ENCODE measurements around the gene ZNF525.
"Not testable (repeated sequence)": the region's sequence is repeated elsewhere in the genome, so short reads cannot be mapped to it uniquely, and the experiment has no call there.

ZNF525 gene

DNA sequence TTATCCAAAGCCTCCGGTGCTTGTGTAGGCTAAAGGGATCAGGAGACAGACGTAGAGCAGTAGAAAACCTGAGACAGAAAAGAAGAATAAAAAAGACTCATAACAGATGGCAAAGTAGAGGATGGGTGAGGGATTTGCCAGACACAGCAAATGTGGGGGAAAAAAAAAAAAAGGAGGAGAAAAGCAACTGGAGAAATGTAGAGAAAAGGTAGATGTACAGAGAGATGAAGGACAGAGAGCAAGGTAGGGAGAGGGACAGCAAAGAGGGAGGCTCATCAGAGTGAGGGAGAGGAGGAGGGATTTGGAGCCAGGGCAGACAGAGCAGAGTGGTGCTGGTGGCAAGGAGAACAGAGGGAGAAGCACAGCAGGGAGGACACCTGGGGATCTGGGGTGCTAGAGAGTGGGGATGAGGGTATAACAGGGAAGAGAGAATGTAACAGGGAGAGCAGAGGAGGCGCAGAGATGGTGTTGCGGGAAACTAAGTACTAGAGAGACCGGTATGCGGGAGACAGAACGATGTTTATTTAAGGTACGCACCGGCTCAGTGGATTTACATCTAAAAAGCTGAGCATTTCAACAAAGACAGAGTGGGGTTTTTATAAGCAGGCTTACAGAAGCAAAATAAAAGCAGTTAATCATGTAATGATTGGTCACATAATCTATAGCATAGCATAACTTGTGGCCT, 30.5 kb downstream of the ZNF525 start:
- DNase-seq (ENCODE audit: low read depth): not testable (repeated sequence)

DNA sequence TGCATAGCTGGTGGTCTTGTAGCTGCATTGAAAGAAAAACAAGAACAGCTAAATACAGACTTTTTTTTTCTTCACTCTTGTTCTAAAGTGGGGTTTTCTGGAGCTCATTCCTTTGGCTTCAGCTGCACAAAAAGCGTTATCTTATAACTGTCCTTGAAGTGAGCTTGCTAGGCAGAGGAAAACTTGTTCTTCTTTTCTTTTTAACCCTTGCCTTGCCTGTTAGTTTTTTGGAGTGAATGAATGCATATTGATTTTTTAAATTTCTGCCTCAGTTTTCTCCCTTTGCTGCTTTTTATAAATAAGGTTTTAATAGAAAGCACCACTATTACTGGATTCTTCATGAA, 31.0 kb downstream of the ZNF525 start:
- DNase-seq (ENCODE audit: low read depth): no peak

DNA sequence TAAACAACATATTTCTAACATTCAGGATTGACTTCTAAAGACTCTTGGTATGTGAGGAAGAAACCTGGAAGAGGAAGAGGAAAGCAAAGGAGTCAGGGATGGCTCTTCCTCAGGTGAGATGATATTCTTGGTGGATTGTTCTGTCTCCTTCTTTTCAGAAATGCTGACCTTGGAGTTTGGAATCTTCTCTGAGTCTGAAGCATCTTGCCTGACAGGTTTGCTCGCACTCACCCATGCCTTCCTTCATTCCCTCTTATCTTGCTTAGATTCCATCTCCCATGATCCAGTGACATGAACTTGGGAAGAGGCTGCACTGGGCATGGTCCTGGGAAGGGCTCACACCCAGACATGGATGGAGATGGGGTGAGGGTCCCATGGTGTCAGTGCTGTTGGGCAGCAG, 32.4 kb downstream of the ZNF525 start:
- DNase-seq (ENCODE audit: low read depth): not testable (repeated sequence)

DNA sequence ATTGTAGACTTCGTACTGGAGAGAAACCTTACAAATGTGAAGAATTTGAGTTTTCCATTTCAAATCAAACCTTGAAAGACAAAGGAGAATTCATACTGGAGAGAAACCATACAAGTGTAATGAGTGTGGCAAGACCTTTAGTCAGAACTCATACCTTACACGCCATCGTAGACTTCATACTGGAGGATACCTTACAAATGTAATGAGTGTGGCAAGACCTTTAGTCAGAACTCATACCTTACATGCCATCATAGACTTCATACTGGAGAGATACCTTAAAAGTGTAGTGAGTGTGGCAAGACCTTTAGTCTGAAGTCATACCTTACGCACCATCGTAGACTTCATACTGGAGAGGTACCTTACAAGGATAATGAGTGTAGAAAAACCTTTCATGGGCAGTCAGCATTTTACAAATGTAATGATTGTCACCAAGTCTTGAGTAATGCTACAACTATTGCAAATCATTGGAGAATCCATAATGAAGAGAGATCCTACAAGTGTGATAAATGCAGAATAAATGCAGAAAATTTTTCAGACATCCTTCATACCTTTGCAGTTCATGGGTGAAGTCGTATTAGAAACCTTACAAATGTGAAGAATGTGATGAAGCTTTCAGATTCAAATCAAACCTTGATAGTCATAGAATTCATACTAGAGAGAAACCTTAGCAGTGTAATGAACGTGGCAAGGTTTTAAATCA, 44.1 kb downstream of the ZNF525 start:
- DNase-seq (ENCODE audit: low read depth): no peak

DNA sequence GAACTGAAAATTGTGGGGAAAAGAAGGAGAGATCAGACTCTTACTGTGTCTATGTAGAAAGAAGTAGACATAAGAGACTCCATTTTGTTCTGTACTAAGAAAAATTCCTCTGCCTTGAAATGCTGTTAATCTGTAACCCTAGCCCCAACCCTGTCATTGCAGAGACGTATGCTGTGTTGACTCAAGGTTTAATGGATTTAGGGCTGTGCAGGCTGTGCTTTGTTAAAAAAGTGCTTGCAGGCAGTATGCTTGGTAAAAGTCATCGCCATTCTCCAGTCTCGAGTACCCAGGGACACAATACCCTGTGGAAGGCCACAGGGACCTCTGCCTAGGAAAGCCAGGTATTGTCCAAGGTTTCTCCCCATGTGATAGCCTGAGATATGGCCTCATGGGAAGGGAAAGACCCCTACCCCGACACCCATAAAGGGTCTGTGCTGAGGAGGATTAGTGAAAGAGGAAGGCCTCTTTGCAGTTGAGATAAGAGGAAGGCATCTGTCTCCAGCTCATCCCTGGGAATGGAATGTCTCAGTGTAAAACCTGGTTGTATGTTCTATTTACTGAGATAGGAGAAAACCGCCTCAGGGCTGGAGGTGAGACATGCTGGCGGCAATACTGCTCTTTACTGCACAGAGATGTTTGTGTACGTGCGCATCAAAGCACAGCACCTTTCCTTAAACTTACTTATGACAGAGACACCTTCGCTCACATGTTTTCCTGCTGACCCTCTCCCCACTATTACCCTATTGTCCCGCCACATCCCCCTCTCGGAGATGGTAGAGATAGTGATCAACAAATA, 55.2 kb downstream of the ZNF525 start:
- not testable (repeated sequence) for DNase-seq (ENCODE audit: low read depth)

DNA sequence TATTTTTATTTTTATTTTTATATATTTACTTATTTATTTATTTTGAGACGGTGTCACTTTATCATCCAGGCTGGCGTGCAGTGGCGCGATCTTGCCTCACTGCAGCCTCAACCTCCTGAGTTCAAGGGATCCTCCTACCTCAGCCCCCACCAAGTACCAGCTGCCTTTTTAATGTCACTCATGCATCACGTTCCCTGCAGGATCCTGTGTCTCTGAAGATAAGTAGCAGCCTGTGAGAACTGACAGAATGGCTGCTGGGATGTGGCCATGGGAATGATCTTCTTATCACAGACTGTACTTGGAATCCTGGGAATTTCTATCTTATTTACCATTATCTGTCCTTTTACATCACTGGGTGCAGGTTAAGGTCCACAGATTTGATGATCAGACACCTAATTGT, 57.0 kb downstream of the ZNF525 start:
- no peak for DNase-seq (ENCODE audit: low read depth)

DNA sequence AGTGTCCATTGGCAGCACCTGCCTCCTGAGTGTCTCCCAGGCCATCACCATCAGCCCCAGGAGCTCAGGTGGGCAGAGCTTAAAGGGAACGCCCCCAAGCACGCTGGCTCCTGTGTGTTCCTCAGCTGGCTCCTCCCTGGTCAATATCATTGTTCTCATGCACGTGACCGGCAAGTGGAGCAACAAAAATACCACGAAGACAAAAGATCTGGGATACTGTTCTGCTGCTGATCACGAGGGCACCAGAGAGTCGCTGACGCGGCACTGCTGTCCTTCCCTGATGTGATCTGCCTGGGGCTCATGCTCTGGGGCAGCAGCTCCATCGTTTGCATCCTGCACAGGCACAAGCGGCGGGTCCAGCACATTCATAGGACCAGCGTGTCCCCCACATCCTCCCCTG, 57.6 kb downstream of the ZNF525 start:
- not testable (repeated sequence) for DNase-seq (ENCODE audit: low read depth)

DNA sequence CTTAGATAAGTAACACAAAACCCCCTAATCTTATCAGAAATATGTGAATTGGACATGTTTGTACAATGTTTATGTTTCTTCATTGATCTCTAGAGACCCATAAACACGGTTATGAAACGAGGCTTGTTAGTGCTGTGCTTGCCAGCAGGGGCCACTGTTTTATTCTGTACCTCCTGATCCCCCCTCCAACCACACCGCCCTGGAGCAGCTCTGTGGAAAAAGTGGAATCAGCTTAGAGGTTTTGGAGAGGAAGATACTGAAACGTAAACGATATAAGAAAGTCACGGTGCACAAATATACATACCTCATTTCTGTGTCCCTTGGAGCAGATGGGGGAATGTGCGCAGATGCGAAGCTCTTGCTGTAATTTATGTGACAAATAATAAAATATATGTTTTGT, 58.2 kb downstream of the ZNF525 start:
- DNase-seq (ENCODE audit: low read depth): not testable (repeated sequence)

DNA sequence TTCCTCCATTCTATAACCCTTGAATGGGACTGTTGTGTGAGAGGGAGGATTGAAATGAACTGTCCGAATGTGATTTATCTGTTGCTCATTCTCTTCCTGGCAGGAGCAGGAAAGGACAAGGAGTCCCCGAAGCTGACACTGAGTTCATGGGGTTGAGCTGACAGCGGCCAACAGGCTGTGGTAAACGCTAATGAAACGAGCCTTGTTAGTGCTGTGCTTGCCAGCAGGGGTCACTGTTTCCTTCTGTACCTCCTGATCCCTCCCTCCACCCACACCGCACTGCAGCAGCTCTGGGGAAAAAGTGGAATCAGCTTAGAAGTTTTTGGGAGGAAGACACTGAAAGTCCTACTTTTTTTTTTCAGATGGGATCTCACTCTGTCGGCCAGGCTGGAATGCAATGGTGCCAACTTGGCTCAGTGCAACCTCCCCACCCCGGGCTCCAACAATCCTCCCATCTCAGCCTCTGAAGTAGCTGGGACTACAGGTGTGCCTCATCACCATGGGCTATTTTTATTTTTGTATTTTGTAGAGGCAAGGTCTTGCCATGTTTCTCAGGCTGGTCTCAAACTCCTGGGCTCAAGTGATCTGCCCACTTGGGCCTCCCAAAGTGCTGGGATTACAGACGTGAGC, 59.6 kb downstream of the ZNF525 start:
- peak; percentile 48 for DNase-seq (ENCODE audit: low read depth)

DNA sequence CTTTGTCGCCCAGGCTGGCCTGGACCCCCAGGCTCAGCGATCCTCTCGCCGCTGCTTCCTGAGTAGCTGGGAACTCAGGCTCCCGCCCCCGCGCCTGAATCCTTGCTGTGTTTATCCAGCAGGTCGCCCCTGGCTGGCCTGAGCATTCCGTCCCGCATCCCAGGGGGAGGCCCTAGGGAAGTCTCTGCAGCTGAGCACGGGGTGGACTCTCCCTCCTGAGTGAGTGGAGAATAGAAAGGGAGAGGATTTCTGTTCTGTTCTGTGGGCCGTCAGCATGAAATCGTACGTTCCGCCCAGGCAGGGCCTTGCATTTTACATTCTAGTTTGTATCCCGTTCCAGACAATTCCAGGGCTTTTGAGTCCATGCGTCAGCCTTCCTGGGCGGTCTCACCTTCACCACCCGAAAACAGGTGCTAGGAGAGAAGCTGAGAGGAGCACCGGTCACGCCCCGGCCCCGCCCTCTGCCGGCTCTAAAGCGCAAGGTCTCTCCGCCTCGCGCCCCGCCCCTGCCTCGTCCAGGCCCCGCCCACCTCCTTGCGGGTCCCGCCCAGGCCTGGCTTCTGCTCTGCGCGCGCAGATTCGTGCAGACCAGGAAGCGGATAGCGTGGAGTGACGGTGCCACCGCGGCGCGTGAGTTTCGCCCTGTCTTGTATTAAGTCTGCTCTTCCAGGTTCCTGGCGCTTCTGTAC, 66.0 kb downstream of the ZNF525 start, which contains the start of gene ZNF761:
ZNF761 (plus strand) TSS at position 586 of the 689 bp plus-strand sequence. CDS start 15,285 bp downstream, outside the sequence.
- peak; percentile 96 for DNase-seq (ENCODE audit: low read depth)

DNA sequence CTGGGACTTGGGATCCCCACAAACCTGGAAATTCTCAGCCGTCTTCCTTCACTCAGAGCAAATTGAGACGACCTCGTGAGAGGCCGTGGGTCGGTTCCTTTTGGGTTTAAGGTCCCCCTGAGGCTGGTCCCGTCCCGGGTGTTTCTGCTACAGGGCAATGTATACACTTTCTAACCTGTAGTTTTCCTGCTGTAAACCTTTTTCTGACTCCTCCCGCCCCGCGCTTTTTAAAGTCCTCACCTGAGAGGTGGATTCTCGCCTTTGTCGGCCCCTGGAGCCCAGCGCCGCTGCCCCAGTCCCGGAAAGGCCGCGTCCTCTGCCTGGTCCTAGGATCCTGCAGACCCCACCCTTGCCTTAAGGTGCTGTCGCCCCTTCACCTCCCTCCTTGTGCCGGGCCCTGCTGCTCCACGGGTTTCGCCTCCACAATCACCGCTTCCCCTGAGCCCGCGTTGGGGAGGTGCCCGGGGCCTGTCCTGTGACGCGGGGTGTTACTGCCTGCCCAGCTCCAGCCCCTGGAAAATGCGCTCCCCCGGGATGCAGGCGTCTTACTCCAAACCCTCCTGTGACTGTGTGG, 66.7 kb downstream of the ZNF525 start:
- no peak for DNase-seq (ENCODE audit: low read depth)

Data from stimulated activated CD8-positive, alpha-beta memory T cell treated with anti-CD3 and anti-CD28 coated beads, Interleukin-4, amount 100 ng/mL, for 24 hours (primary cell).